GM19455 (cell line): ENCODE results near the gene GEMIN4.

Experiments
- ATAC-seq: cut with Tn5 transposase; IDR thresholded peaks from one replicate; pipeline ENCODE4 v1.9.1; 2021; ENCODE audit not compliant: unreplicated experiment

The GEMIN4 gene

DNA sequence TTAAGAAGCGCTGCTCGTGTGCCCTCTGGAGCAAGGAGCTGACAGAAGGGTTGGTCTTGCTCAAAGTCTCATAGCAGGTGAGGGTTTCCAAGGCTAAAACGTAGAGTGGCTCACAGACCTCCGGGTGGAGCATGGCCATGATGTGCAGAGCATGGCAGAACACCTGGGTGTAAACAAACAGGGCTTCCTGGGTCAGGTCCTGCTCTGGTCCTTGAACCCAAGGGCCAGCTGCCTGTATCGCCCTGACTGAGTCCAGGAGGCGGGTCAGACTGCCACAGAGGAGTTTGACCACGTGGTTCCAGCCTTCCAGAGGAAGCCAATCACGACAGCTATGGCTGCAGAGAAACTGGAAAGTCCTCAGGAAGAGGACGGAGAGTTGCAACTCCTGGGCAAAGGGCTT is 7.1 kb downstream of the GEMIN4 start:
- ATAC-seq = no peak

DNA sequence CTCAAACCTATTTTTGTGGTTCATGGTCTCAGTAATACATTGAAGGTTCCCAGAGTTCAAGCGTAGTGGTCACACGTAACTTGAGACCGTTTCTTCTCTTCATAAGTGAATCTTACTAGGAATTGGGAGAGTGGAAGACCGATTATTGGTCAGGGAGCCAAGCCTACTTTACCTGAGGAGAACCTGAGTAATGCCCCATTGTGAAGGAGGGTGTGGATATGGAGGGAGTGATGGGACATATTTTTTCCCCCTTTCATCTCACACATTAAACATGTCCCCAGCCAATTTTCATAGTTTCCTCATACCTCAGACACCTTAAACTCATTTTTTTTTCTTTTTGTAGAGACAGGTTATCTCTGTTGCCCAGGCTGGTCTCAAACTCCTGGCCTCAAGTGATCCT is 8.9 kb downstream of the GEMIN4 start:
- no peak for ATAC-seq

GRCh38 chr17:742147-742793 is 9.8 kb downstream of the GEMIN4 start:
- no peak for ATAC-seq

GRCh38 chr17:740240-741017 is 11.6 kb downstream of the GEMIN4 start:
- ATAC-seq = peak; percentile 59

DNA sequence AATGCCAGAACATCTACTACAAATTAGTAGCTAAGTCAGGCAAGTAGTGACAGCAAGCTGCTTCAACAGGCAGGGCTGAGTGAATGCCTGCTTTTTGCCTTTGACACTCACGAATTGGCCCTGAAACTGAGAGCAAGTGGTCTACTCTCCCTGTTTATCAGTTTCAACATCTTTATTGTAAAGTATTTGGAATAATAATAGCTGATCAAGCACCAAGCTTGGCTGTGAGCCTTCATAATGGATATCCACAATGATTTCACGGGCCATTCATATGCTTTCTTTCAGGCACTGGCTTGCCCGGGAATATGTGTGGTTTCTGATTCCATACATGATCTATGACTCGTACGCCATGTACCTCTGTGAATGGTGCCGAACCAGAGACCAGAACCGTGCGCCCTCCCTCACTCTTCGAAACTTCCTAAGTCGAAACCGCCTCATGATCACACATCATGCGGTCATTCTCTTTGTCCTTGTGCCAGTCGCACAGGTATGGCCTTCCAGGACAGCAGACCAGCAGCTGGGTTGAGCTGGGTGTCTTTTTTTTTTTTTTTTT is 14.4 kb downstream of the GEMIN4 start:
- ATAC-seq = no peak

DNA sequence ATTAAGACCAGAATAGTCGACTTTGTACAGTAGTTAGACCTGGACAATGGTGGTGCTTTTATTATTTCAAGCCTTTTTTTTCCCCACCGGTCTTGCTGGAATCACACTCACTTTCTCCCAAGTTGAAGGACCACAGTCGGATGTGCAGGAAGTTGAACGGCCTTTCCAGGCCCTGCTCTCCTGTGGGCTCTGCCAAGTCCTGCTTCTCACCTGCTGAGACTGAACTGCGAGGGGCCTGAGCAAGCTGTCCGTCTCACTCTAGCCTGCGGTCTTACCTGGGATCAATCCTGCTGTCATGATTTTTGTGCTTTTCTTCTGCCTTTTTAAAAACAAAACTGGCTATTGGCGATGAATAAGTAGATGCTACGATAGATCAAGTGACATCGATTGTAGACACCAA is 18.3 kb downstream of the GEMIN4 start:
- ATAC-seq = no peak

- peak; percentile 44 for ATAC-seq
These were observed 19.0 kb downstream of the GEMIN4 start for GRCh38 chr17:732902-733720.

GRCh38 chr17:732067-732901 is 19.8 kb downstream of the GEMIN4 start, which contains the start of gene TLCD3A:
Gene TLCD3A, plus strand, starts transcription at chr17:732596. Its CDS starts 52 bp downstream, at chr17:732648.
- ATAC-seq = peak; percentile 61

DNA sequence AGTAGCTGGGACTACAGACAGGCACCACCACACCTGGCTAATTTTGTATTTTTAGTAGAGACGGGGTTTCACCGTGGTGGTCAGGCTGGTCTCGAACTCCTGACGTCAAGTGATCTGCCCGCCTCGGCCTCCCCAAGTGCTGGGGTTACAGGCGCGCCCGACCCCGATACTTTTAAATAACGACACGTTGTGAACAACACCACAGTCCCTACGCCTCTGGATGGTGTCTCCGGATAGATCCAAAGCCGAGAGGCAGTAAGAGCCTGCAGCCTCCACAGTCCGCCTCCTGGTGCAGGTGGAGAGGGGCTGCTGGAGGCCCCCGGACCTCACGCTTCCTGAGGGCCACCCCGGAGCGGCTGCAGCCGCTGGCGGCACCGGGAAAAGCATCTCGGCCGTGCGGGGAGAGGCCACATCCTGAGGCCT is 20.4 kb downstream of the GEMIN4 start:
- ATAC-seq = no peak

- ATAC-seq = no peak
These were observed 23.2 kb downstream of the GEMIN4 start for GRCh38 chr17:728911-729310.

DNA sequence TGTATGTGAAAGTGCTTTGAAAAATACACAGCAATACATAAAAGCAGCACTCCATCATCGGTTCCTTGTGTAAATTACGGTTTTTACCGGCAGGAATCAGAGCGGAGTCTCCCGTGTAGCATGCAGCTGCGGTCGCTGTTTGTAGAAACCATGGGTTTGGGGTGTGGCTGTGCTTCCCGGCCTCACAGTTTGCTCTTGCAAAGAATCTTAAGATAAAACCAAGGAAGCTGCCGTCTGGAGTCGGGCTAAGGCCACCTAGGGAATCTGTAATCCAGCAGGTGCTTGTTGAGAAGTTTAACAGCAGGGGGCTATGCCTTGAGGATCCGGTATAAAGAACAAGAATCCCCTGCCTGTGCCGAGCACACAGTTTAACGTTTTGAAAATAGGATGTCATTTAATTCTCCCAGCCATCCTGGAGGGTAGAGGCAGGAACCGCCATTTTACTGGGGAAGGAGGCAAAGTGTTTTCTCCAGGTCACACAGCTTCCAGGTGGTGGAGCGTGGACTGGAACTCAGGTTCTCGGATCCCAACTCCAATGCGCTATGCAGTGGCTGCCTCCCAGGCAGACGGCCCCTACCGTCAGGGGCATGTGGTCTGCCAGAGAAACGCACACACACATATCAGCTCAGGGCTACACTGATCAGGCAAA is 25.7 kb downstream of the GEMIN4 start:
- ATAC-seq = no peak

DNA sequence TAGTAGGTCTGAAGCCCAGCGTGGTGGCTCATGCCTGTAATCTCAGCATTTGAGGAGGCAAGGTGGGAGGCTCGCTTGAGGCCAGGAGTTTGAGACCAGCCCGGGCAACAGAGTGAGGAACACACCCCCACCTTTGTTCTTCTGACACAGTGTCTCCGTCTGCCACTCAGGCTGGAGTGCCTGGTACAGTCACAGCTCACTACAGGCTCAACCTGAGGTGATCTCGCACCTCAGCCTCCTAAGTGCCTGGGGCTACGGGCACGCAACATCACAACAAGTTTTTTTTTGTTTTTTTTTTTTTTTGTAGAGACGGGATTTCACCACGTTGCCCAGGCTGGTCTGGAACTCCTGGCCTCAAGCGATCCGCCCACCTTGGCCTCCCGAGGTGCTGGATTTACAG is 26.3 kb downstream of the GEMIN4 start:
- no peak for ATAC-seq

DNA sequence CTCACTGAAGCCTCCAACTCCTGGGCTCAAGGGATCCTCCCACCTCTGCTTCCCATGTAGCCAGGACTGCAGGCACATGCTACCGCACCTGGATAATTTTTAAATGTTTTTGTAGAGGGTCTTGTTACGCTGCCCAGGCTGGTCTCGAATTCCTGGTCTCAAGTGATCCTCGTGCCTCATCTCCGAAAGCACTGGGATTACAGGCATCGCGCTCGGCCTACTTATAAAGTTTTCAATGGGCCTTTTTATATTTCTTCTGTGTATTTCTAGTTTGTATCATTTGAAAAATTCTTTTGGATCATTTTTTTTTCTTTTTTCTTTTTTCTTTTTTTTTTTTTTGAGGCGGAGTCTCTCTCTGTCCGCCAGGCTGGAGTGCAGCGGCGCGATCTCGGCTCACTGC is 27.0 kb downstream of the GEMIN4 start:
- no peak for ATAC-seq

GRCh38 chr17:721540-721937 is 30.5 kb downstream of the GEMIN4 start:
- ATAC-seq = no peak

DNA sequence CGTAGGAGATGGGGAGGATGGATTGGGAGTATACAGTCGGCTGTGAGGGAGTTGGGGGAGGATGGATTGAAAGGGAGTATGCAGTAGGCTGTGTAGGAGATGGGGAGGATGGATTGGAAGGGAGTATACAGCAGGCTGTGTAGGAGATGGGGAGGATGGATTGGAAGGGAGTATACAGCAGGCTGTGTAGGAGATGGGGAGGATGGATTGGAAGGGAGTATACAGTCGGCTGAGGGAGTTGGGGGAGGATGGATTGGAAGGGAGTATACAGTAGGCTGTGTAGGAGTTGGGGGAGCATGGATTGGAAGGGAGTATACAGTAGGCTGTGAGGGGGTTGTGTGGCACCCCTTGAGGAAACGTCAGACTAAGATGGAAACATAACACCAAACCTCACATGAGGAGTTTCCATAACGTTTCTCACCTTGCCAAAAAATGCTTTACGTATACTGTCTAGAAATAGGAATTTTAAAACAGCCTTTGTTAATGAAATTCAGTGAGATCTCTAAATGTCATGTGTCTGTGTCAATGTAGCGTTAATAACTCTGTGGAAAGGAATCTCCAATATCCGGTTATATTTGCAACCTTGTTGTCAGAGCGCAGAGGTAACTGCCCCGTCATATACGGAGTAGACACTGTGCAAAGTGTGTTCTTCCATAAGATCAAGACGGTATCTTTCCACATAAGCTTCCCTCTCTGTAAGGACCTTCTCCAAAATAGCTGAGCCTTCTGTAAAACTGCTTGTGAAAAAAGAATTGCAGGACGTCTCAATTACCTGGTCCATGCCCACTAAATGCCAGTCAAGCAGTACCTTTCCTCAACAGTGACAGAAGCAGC is 31.1 kb downstream of the GEMIN4 start:
- ATAC-seq = no peak

- ATAC-seq = no peak
These were observed 34.0 kb downstream of the GEMIN4 start for GRCh38 chr17:718075-718474.

DNA sequence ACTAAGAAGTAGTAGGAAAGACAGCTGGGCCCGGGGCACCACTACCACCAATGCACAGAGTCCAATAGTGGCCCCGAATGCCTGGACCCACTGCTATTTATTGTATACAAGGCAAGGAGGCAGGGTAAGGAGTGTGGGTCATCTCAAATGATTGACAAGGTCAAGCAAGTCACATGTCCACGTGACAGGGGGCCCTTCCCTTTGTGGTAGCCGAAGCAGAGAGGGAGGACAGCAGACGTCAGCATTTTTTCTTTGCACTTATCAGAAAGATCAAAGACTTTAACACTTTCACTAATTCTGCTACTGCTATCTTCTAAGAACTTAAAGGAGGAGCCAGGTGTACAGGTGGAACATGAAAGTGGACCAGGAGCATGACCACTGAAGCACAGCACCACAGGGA is 43.9 kb downstream of the GEMIN4 start:
- no peak for ATAC-seq

GRCh38 chr17:705863-706262 is 46.2 kb downstream of the GEMIN4 start:
- ATAC-seq = no peak

- no peak for ATAC-seq
These were observed 47.1 kb downstream of the GEMIN4 start for GRCh38 chr17:705011-705410.
